ENCODE results near the gene FBN2.

GRCh38 chr5:128405159-128405558 is 132.9 kb downstream of the FBN2 start:
- no peak for TF ChIP-seq NFIC (IDR thresholded peaks at IDR 0.05)
- TF ChIP-seq EP300 (IDR thresholded peaks at IDR 0.05; ENCODE audit: borderline replicate concordance), result no peak
- no peak for TF ChIP-seq FOXM1 (IDR thresholded peaks at IDR 0.05; ENCODE audit: borderline replicate concordance, low read depth)
